GM19025 (cell line): Measurements from ENCODE around the gene STAM.
A peak's percentile ranks its signal among the peaks of the same experiment; 100 is the strongest.

ENCODE experiments used
- ATAC-seq: cut with Tn5 transposase; IDR thresholded peaks from one replicate; pipeline ENCODE4 v1.9.1; 2021; ENCODE audit warnings: mild to moderate bottlenecking, low read depth, moderate library complexity; ENCODE audit not compliant: unreplicated experiment

Gene STAM

GRCh38 chr10:17671307-17671706 is 27.4 kb downstream of the STAM start:
- ATAC-seq: no peak

GRCh38 chr10:17673471-17674061 is 29.6 kb downstream of the STAM start:
- no peak for ATAC-seq

DNA sequence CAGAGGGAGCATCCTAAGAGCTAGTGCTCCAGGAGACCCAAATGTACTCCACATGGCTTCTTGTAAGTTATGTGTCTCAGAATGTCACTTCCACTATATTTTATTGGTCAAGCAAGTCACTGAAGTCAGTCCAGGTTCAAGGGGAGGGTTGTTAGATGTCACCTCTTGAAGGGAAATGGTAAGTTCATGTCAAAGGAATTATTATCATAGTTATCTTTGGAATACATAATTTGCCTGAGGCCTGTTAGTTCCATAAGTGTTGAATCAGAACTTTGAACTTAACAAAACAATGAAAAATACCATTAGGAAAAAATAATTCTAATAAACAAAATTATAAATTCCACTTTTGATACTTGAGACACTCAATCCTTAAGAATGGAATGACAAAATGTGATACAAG is 30.6 kb downstream of the STAM start:
- no peak for ATAC-seq

- ATAC-seq: no peak
These were observed 31.7 kb downstream of the STAM start for GRCh38 chr10:17675638-17676037.

DNA sequence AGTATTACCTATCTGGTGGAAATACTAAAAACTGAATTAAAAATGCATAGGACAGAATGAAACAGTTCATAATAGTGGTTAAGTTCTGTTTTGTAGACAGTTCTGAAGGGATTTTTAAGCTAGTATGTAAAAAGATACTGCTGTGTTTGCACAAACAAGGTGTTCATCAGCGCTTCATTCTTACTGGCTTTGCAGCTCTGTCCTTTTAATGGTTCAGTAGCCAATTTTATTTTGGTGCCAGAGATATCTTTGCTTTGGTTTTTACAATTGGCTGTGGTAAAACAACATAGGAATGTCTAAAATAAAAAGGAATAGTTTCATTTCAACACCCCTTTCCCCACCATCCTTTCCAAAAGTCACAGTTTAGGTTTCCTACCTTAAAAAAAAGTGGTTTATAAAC is 33.0 kb downstream of the STAM start:
- no peak for ATAC-seq

DNA sequence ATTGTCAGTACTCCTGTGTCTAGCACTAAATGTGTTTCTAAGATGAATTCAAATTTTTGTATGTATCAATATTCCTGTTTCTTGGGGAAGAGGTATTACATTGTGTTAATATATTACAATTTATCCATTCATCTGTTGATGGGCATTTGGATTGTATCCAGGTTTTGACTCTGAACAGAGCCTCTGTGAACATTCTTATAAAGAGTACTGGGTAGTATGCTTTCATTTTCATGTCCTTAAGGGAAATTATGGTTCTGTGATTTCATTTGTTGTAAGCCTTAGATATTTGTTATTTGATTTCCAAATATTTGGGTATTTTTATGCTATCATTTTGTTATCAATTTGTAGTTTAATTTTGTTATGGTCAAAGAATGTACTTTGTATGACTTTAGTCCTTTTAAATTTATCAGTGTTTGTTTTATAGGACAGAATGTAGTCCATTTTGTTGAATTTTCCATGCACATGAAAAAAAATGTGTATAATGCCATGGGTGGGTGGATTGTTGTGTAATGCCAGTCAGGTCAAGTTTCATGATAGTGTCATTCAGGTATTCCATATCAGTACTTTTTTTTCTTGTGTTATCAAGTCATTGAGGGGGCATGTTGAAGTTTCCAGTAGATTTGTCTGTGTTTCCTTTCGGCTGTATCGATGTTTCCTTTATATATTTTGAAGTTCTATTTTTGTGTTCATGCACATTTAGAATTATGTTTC is 38.4 kb downstream of the STAM start:
- ATAC-seq: no peak

GRCh38 chr10:17683541-17683940 is 39.6 kb downstream of the STAM start:
- ATAC-seq: no peak

DNA sequence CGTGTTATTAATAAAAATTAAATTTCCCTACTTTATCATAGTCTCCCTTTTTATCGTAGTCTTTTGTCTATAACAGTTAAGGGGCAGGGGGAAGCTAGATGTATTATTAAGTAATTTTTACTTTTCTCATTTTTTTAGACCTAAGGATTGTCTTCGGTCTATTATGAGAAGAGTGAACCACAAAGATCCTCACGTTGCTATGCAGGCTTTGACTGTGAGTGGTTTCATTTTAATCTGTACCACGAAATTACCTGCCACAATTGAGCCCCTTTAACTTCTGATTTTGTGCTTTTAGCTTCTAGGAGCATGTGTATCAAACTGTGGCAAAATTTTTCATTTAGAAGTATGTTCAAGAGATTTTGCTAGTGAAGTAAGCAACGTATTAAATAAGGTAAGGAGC is 40.6 kb downstream of the STAM start:
- ATAC-seq: no peak

- ATAC-seq: peak; percentile 71
These were observed 41.4 kb downstream of the STAM start for GRCh38 chr10:17685233-17685840.

DNA sequence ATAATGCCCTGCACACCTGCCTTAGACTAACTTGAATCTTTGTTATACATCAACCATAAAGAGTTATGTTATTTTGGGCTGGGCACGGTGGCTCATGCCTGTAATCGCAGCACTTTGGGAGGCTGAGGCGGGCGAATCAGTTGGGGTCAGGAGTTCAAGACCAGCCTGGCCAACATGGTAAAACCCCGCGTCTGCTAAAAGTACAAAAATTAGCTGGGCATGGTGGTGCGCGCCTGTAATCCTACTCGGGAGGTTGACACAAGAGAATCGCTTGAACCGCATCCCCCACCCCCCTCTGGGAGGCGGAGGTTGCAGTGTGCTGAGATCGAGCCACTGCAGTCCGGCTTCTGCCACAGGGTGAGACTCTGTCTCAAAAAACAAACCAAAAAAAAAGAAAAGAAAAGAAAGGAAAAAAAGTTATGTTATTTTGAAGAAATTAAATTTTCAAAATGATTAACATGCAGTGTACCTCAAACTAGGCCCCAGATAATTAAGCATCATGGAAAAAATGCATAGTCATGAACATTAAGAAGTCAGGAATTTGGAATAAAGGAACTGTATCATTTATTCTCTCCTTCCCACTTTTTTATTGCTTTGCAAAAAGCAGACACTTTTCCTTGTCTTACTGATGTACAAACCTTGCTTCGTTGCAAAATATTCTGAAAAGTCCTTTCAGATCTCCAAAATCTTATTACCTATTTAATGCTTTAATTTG is 43.3 kb downstream of the STAM start:
- ATAC-seq: no peak

- ATAC-seq: no peak
These were observed 45.2 kb downstream of the STAM start for GRCh38 chr10:17689137-17689536.

DNA sequence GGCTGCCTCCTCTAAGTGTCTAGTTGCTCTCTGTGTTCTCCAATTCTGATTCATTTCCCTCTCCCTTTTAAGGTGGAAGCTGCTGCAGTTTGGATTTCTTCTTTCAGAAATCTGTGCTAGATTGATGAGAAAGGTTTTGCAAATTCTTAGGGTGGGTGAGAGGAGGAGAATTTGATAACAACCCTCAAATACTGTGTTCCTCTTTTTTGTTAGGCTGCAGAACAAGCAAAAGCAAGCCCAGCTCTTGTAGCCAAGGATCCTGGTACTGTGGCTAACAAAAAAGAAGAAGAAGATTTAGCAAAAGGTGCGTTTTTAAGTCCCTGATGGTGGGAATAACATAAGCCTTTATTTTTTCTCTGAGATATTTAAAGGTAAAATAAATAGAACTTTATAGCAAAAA is 49.1 kb downstream of the STAM start:
- no peak for ATAC-seq

DNA sequence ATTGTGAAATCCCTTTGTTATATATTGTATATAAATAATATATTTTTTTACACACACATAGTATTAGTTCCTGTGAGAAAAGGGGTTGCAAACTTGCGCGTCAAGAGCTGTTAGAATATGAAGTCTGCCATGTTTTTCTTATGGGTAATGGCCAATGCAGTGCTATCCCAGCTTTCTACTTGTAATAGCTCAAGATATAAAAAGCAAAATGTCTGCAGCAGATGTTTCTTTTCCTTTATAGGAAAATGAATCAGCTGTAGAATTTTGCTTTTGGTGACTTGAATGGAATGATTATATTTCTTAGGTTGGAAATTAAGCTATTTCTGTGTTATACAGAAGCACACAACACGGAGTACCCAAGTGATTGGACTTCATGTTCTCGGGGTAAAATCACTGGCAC is 54.7 kb downstream of the STAM start:
- no peak for ATAC-seq

GRCh38 chr10:17701301-17701700 is 57.4 kb downstream of the STAM start:
- ATAC-seq: no peak

- no peak for ATAC-seq
These were observed 59.8 kb downstream of the STAM start for GRCh38 chr10:17703706-17704105.

DNA sequence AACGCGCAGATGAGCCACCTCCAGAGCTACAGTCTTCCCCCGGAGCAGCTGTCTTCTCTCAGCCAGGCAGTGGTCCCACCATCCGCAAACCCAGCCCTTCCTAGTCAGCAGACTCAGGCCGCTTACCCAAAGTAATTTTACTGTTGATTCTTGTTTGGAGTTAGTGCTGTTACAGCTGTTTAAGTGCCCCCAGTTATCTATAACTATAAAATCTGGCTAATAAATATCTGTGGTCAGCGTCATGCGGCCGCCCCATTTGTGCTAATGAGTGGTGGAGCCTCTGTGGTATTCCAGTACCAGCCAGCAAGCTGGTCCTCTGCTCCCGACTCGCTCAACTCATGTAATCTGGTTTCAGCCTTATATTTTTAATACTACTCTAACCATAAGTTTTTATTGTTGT is 64.9 kb downstream of the STAM start:
- no peak for ATAC-seq

DNA sequence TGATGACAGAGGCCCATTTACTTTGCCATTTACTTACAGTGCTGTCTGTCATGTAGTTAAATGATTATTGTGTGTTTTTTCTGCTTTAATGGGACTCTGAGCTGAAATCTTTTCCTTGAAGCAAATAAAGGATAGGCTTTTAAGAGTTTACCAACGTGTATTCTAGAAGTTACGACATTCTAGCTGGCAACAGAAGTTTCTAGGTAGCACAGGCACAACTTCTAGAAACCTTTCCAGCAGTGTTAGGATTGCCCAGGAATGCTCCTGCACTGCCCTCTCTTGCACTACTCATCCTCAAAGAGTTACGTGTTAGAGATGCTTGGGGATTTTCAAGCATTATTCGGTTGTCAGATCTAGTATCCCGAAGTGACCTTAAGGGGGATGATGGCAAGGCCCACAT is 65.5 kb downstream of the STAM start:
- no peak for ATAC-seq

DNA sequence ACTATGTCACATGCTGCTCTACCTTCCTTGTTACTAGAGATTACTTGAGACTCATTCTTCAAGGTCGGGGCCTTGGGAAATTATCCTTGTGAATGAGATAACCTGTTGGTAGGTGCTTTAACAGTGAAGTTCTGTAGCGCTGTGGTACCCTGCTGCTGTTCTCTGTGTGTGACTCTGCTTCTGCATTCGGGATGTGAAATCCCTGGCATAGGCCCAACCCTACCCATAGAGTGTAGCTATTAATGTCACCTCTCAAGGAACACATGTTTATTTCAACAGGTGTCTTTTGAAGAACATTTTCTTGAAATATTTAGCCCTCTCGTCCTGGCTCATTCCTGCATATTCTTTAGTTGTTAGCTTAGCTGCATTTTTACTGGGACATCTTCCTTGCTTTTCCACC is 66.2 kb downstream of the STAM start:
- ATAC-seq: no peak

- ATAC-seq: no peak
These were observed 68.1 kb downstream of the STAM start for GRCh38 chr10:17712053-17712452.

- no peak for ATAC-seq
These were observed 68.9 kb downstream of the STAM start for GRCh38 chr10:17712717-17713471.

GRCh38 chr10:17713758-17714157 is 69.8 kb downstream of the STAM start:
- ATAC-seq: no peak
